B cell (primary cell): ENCODE measurements around the gene CFAP53. TPM values are rescaled to one million over a fixed set of nuclear protein-coding genes. Genes with fewer than 3 reads are reported as not detected.

Experiments used
- ATAC-seq: fragments of 200-7000 bp; cut with Tn5 transposase; one replicate; pipeline ENCODE4 v1.10.0; 2021; ENCODE audit warnings: low read depth, mild to moderate bottlenecking, moderate number of reproducible peaks, moderate library complexity
- CTCF ChIA-PET: fragments of 350-600 bp; sonication (Branson Sonifier 250); formaldehyde crosslinking; loops from one replicate; lab custom pipeline; 2021; ENCODE audit warnings: antibody characterized with exemption, inconsistent platforms; lab: Charles Lee
- POLR2A ChIA-PET: fragments of 350-600 bp; sonication (Branson Sonifier 250); formaldehyde crosslinking; loops from one replicate; lab custom pipeline; 2021; ENCODE audit warnings: antibody characterized with exemption; lab: Charles Lee
- DNase-seq: peaks from one replicate; pipeline ENCODE4 v3.0.0; 2013
- H2AFZ ChIP-seq: 2 replicates; pipeline ENCODE4 v1.6.1; 2012; ENCODE audit warnings: mild to moderate bottlenecking, low read depth, low read length; ENCODE audit not compliant: insufficient read depth, poor library complexity, severe bottlenecking
- H3K27ac ChIP-seq, 2 donors: 1 replicate in 1 of 2; 2 replicates in 1 of 2; pipeline ENCODE4 v1.5.1; 2012 to 2013; ENCODE audit warnings: low read length in 2 of 2, mild to moderate bottlenecking in 2 of 2, moderate library complexity in 1 of 2
- H3K27me3 ChIP-seq, 4 experiments: fragments of 200-600 bp in 1 of 4; sonication (generic) in 1 of 4; replicated peaks in 1 of 4; 1 replicate in 2 of 4; 2 replicates in 2 of 4; pipeline versions ENCODE4 v1.6.1 to v1.7.0; 2013 to 2016; ENCODE audit warnings: low read length in 3 of 4, mild to moderate bottlenecking in 2 of 4, mixed read lengths in 1 of 4, moderate library complexity in 1 of 4; ENCODE audit not compliant: insufficient read depth in 4 of 4, control insufficient read depth in 3 of 4; ENCODE audit errors: control extremely low read depth in 1 of 4
- H3K36me3 ChIP-seq, 2 experiments: replicated peaks in 1 of 2; 1 replicate in 1 of 2; 2 replicates in 1 of 2; pipeline versions ENCODE4 v1.6.1 to v1.7.1; 2013; ENCODE audit warnings: low read length in 1 of 2; ENCODE audit not compliant: insufficient read depth in 2 of 2, control insufficient read depth in 1 of 2; ENCODE audit errors: control extremely low read depth in 1 of 2, extremely low read depth in 1 of 2
- H3K4me1 ChIP-seq, 2 donors: fragments of 200-600 bp in 1 of 2; sonication (generic) in 1 of 2; 1 replicate in 1 of 2; 2 replicates in 1 of 2; pipeline versions ENCODE4 v1.5.1 to v1.6.1; 2013 to 2017; ENCODE audit warnings: low read length in 2 of 2; ENCODE audit not compliant: control insufficient read depth in 2 of 2, insufficient read depth in 2 of 2
- H3K4me2 ChIP-seq: replicated peaks from 2 replicates; pipeline ENCODE3; 2012; ENCODE audit warnings: mild to moderate bottlenecking, low read depth, low read length; ENCODE audit not compliant: poor library complexity, severe bottlenecking
- H3K4me3 ChIP-seq, 5 experiments: fragments of 200-600 bp in 1 of 5; sonication (generic) in 1 of 5; 1 replicate in 3 of 5; 2 replicates in 2 of 5; pipeline versions ENCODE4 v1.5.1 to v1.7.0; 2011 to 2016; ENCODE audit warnings: low read length in 4 of 5, mild to moderate bottlenecking in 4 of 5, low read depth in 2 of 5, control low read depth in 1 of 5, moderate library complexity in 1 of 5; ENCODE audit not compliant: insufficient read depth in 1 of 5; ENCODE audit errors: control extremely low read depth in 1 of 5, extremely low read depth in 1 of 5
- H3K79me2 ChIP-seq: fragments of 200-600 bp; sonication (generic); one replicate; pipeline ENCODE4 v1.6.0; 2016; ENCODE audit warnings: low read length; ENCODE audit not compliant: control insufficient read depth, insufficient read depth
- H3K9ac ChIP-seq: fragments of 200-600 bp; sonication (generic); 2 replicates; pipeline ENCODE4 v1.6.1; 2017; ENCODE audit warnings: mild to moderate bottlenecking, low read length, moderate library complexity
- H3K9me3 ChIP-seq, 3 donors: one replicate each; pipeline versions ENCODE4 v1.6.1 to v1.7.1; 2013; ENCODE audit warnings: low read length in 2 of 3; ENCODE audit not compliant: control insufficient read depth in 2 of 3, insufficient read depth in 1 of 3; ENCODE audit errors: control extremely low read depth in 1 of 3
- H4K20me1 ChIP-seq: 2 replicates; pipeline ENCODE4 v1.6.0; 2012; ENCODE audit warnings: mild to moderate bottlenecking, low read length; ENCODE audit not compliant: insufficient read depth, control insufficient read depth, poor library complexity, severe bottlenecking
- H3K27ac Mint-ChIP-seq: one replicate; pipeline ENCODE4 v1.8.0; 2021; ENCODE audit warnings: mixed read lengths
- H3K27me3 Mint-ChIP-seq: one replicate; pipeline ENCODE4 v1.8.0; 2021; ENCODE audit warnings: mixed read lengths
- H3K4me1 Mint-ChIP-seq: one replicate; pipeline ENCODE4 v1.8.0; 2021; ENCODE audit warnings: mixed read lengths
- H3K4me3 Mint-ChIP-seq: one replicate; pipeline ENCODE4 v1.8.0; 2021; ENCODE audit warnings: mixed read lengths
- H3K9me3 Mint-ChIP-seq: one replicate; pipeline ENCODE4 v1.8.0; 2022; ENCODE audit warnings: mixed read lengths; ENCODE audit not compliant: insufficient read depth
- CTCF ChIP-seq: fragments of 200-600 bp; IDR thresholded peaks from one replicate; pipeline ENCODE4 v1.8.0; 2022; ENCODE audit warnings: antibody characterized with exemption, mild to moderate bottlenecking
- EZH2 ChIP-seq: IDR thresholded peaks from 2 replicates; pipeline ENCODE4 v1.6.1; 2012; ENCODE audit warnings: borderline replicate concordance, low read depth, mild to moderate bottlenecking, moderate library complexity, low read length; ENCODE audit not compliant: insufficient read depth, poor library complexity, severe bottlenecking
- WGBS: methylation state at CpG from one replicate; pipeline ENCODE4 v1.1.5; 2013; ENCODE audit warnings: missing lambda C conversion rate; ENCODE audit not compliant: insufficient coverage; 5-methylcytosine and 5-hydroxymethylcytosine counted together
- intact Hi-C: fragments of 100-400 bp; cut with micrococcal nuclease; formaldehyde crosslinking; loops from one replicate; pipeline ENCODE4 v1.10.0; 2022
- polyA plus RNA-seq: library from polyadenylated mRNA; depleted of rRNA; stranded (reverse); fragments of >200 nt; gene quantifications from 2 replicates; pipeline ENCODE4 v1.2.3, GENCODE V29; 2012
- total RNA-seq, 2 donors: library from RNA; stranded (reverse); fragments of 120-200 nt in 1 of 2; gene quantifications; 1 replicate in 1 of 2; 2 replicates in 1 of 2; pipeline versions ENCODE4 v1.2.3 to v1.2.4, GENCODE V29; 2013 to 2022

The CFAP53 gene
- total and polyA plus RNA-seq, 2 donors (not counting 1 experiment from before 2014, with no cell fraction given), result 0.04 to 0.79 TPM

GRCh38 chr18:50199921-50200320, 66.4 kb downstream of the CFAP53 start:
- no peaks in the 10 kb centered on the region for H4K20me1 ChIP-seq
- no peak overlapping the region for H2AFZ ChIP-seq
- DNase-seq (no peak), ATAC-seq (no peak)
- no peaks in the 10 kb centered on the region for H3K36me3 ChIP-seq
- peaks cover 13 to 15% of the 10 kb centered on the region in 2 donors for H3K4me1 ChIP-seq
- peaks cover 0 to 51% (median 38%) of the 10 kb centered on the region in 4 experiments for H3K27me3 ChIP-seq
- H3K4me3 Mint-ChIP-seq, result no peak overlapping the region
- H3K27ac ChIP-seq, result no peak overlapping the region
- ChIA-PET CTCF (no interaction called here), POLR2A (no interaction called here)
- H3K9me3 ChIP-seq, result peaks cover 0 to 10% (median 7%) of the 10 kb centered on the region in 3 donors
- peaks cover 13% of the 10 kb centered on the region for H3K4me1 Mint-ChIP-seq
- H3K4me3 ChIP-seq, result no peak overlapping the region
- peaks cover 75% of the 10 kb centered on the region for H3K27me3 Mint-ChIP-seq
- 91% methylated on average over 1 of the region's 1 CpG for WGBS
- peaks cover 9% of the 10 kb centered on the region for H3K9me3 Mint-ChIP-seq
- TF ChIP-seq CTCF (no peak), EZH2 (no peak)
- no peak overlapping the region for H3K9ac ChIP-seq
- intact Hi-C loops, result no loop called here
- no peaks in the 10 kb centered on the region for H3K79me2 ChIP-seq
- H3K4me2 ChIP-seq, result no peak overlapping the region
- H3K27ac Mint-ChIP-seq, result no peak overlapping the region

- Mint-ChIP-seq H3K4me3 (no peak overlapping the region), H3K9me3 (peaks cover 9% of the 10 kb centered on the region), H3K27me3 (peaks cover 70% of the 10 kb centered on the region), H3K4me1 (peaks cover 13% of the 10 kb centered on the region), H3K27ac (no peak overlapping the region)
- POLR2A ChIA-PET, result no interaction called here
- H3K9ac ChIP-seq, result no peak overlapping the region
- no peaks in the 10 kb centered on the region for H4K20me1 ChIP-seq
- no peaks in the 10 kb centered on the region for H3K79me2 ChIP-seq
- intact Hi-C loops, result no loop called here
- no peak overlapping the region for H3K4me2 ChIP-seq
- DNase-seq (no peak), ATAC-seq (no peak)
- WGBS, result no CpG with 5 or more reads among the region's 5 CpGs
- CTCF ChIA-PET, result no interaction called here
- H3K9me3 ChIP-seq, result peaks cover 0 to 10% (median 7%) of the 10 kb centered on the region in 3 donors
- H3K36me3 ChIP-seq, result no peaks in the 10 kb centered on the region
- no peak overlapping the region for H2AFZ ChIP-seq
- no peak overlapping the region for H3K27ac ChIP-seq
- TF ChIP-seq EZH2 (no peak), CTCF (no peak)
- H3K4me3 ChIP-seq, result no peak overlapping the region
- peaks cover 15 to 16% of the 10 kb centered on the region in 2 donors for H3K4me1 ChIP-seq
- H3K27me3 ChIP-seq, result peaks cover 0 to 47% (median 34%) of the 10 kb centered on the region in 4 experiments
Measured at GRCh38 chr18:50199346-50199855, 66.9 kb downstream of the CFAP53 start.
